ENCODE results near the gene BLOC1S3.

DNA sequence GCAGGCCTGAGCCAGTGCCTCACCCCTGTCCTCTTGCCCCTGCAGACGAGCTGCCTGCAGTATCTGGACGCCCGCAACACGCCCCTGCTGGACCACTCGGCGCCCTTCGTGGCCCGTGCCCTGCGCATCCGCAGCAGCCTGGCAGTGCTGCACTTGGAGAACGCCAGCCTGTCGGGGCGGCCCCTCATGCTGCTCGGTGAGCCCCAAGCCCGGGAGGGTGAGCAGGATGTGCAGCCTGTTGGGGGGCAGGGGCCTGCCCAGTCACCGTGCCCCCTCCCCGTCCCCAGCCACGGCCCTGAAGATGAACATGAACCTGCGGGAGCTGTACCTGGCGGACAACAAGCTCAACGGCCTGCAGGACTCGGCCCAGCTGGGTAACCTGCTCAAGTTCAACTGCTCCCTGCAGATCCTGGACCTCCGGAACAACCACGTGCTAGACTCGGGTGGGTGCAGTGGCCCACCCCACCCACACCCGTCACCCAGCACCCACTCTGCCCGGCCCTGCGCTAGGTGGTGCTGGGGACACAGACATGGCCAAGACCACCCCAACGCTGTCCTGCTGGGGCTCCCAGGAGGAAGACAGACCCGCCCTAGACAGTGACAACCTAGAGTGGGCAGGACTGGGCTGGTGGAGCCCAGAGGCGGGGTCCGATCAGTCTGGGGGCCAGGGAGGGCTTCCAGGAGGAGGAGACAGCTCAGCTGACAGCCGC is 36.4 kb upstream of the BLOC1S3 start:
- no peak for TF ChIP-seq CTCF (IDR thresholded peaks at IDR 0.05 in 8 of 11, conservative IDR thresholded peaks at IDR 0.05 in 3 of 11)
- no peak for TF ChIP-seq POLR2A (IDR thresholded peaks at IDR 0.05)

Measured in spleen (tissue), 7 donors.